ENCODE data around the gene C14orf119.
"Not testable (repeated sequence)": the region's sequence is repeated elsewhere in the genome, so short reads cannot be mapped to it uniquely, and the experiment has no call there.

The C14orf119 gene

DNA sequence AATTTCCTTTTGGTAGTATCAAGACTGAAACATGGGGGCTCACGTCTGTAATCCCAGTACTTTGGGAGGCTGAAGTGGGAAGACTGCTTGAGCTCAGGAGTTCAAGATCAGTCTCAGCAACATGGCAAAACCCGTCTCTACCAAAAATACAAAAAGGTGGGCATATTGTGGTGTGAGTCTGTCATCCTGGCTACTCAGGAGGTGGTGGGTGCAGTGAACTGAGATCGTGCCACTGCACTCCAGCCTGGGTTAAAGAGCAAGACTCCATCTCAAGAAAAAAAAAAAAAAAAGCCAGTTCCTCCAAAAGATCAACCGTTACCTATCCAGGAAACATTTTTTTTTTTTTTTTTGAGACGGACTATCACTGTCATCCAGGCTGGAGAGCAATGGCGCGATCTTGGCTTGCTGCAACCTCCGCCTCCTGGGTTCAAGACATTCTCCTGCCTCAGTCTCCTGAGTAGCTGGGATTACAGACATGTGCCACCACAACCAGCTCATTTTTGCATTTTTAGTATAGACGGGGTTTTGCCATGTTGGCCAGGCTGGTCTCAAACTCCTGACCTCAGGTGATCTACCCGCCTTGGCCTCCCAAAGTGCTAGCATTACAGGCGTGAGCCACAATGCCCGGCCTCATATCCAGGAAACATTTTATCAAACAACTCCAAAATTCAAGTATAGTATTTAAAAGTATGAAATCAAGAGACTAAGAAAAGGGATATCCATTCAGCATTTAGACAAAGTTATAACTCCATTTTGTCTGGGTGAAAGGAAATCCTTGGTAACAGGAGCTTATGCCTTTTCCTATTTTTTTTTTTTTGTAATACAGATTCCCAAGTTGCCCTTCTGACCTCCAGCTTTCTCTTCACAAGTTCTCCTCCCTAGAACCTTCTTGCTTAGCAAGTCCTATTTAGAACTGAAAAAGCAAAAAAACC lies 3.7 kb upstream of the C14orf119 start:
- no peak for DNase-seq

- no peak for DNase-seq
These were observed 2.2 kb upstream of the C14orf119 start for GRCh38 chr14:23093104-23093503.

- DNase-seq = no peak
These were observed 1.8 kb upstream of the C14orf119 start for GRCh38 chr14:23093526-23093925.

DNA sequence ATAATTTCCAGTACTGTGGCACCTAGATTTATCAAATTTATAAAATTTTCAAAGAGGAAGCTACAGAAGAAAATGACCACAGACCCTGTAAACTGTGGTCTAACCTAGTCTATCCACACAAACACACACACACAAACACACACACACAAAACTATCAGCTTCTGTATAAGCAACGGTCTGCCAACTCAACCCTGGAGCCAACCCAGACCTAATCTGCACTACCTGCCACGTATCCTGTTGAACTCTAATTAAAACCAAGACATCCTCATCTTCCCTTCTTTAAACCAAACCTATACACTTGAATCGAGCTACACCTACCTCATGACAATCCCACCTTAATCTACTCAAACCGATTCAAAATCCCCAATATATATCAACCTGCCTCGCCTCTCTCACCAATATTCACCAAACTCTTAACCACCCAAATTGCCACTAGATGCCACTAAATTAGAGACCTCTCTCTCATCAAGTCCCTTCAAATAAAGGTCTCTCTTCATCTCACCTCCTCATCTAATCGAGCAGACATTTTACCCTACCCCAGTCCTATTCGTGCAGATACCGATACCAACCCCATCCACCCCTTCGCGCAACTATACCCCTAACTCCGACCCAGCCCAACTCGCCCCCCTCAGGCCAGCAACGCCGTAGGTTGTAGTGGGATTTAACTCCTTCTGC lies 1.2 kb upstream of the C14orf119 start:
- DNase-seq = no peak

GRCh38 chr14:23094666-23095195 lies 574 bp upstream of the C14orf119 start, which contains the start of gene ACIN1:
Gene ACIN1, minus strand, starts transcription at chr14:23095136. Its CDS starts 24 bp downstream, at chr14:23095112.
- peak; percentile 83 for DNase-seq

DNA sequence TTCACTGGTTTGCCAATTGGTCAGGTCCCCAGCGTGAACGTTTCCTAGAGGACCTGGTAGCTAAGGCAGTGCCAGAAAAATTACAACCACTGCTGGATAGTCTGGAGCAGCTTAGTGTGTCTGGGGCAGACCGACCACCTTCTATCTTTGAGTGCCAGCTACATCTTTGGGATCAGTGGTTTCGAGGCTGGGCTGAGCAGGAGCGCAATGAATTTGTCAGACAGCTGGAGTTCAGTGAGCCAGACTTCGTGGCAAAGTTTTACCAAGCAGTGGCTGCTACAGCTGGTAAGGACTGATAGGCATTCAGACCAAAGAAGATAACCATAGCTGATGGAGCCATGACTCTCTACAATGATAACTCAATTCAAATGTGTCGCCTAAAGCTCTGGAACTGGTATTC lies 2.5 kb downstream of the C14orf119 start:
- DNase-seq = no peak

DNA sequence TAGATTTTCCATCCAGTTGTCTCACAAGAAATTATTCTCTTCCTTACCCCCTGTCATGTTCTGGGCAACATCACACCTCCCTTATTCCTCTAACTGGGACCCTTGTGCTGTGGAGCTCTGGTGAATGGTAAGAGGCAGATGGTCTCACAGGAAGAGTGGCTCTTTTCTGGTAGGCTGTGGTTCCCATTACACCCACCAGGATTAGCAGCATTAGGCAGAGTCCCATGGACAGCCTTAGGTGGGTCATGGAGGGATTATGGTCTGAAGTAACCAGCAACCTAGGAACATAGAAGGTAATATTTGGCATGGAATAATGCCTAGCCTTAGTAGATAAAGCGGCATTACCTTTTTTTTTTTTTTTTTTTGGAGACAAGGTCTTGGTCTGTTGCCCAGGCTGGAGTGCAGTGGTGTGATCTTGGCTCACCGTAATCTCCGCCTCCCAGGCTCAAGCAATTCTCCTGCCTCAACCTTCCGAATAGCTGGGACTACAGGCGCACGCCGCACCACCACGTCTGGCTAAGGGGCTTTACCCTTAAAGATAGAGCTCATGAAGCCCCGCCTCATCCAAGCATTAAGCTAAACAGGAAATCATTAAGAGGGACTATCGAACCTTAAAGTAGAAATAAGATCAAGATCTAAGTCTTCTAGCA lies 4.0 kb downstream of the C14orf119 start:
- no peak for DNase-seq

GRCh38 chr14:23101213-23101970 lies 6.1 kb downstream of the C14orf119 start:
- DNase-seq = no peak

DNA sequence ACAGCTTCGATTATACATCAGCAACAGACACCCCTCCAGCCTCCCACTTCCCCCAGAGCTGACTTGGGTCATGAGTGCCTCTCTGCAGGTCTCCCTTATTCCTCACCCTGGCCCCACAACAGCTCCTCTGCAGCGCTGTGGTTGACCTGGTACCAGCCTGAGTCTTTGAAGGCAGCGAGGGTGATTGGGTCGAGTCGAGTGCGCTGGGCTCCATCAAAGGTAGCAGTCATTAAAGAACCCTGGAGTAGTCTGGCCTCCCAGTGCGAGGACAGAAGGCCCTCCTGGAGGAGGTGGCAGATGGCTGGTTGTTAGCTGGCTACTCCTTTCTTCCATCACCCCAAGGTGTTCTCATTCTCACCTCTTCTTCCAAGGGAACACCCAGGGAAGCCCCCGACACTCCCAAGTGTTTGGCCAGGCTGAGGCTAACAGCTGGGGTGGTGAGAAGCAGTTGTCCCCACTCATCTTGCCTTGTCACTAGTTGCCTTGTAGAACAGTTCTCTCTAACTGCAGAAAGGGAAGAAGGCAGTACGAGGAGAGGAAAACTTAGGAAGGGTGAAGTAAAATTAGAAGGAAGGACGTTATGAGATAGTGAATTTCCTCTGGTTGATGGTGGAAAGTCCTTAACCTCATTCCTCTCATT lies 6.8 kb downstream of the C14orf119 start:
- DNase-seq = no peak

GRCh38 chr14:23102801-23103200 lies 7.5 kb downstream of the C14orf119 start:
- DNase-seq = no peak

GRCh38 chr14:23103581-23103980 lies 8.3 kb downstream of the C14orf119 start:
- no peak for DNase-seq

DNA sequence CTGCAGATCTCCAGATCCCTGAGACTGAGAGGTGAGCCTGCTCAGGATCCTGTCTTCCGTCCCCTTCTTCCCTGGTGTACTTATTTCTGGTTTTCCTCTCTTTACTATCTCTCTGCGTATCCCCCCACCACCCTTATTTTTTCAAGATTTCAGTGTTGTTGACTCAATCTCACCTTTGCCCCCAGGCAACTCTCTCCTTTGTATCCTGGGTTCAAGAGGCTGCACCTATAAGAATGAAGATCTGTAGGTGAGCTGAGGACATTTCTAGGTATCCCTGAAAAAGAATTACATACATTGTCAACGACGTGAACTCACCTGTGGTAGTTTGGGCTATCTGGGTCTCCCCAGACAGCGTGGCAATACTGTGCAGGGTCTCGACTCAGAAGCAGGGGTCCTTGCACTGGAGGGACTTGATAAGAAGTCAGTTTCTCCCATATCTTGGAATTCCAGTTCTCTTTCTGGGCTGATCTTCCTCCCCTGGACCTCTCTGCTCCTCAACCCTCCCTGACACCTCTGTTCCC lies 8.8 kb downstream of the C14orf119 start:
- DNase-seq = no peak

DNA sequence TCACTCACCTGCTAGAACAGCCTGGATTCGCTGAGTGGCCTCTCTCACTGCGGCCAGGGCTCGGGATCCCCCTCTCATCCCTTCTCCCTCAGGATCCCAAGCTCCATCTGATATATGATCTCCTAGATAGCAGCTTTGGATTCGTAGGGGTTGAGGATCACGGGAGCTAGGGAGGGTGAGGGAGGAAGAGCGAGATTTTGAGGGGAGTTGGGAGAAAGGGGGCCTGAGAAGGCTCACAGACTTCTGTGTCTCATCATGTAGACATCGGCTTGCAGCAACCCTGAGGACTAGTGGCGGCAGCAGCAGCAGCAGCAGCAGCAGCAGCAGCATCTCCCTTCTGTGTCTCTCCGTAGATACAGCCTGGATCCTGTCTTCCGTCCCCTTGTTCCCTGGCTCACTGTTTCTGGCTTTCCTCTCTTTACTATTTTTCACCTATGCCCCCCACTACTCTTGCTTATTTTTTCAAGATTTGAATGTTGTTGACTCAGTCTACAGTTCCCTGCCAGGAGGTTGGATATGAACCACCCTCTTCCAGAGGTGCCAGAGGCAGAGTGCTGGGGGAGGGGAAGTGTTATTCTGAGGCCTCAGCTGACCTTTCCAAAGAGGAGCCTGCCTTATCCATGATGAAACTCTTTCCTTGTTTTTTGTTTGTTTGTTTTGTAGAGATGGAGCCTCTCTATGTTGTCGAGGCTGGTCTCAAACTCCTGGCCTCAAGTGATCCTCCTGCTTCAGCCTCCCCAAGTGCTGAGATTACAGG lies 9.5 kb downstream of the C14orf119 start, which contains the start of gene CIROP:
Gene CIROP, minus strand, starts transcription at position 399 of the 757 bp plus-strand sequence. Its CDS starts 69 bp downstream, at position 330.
- DNase-seq = no peak

DNA sequence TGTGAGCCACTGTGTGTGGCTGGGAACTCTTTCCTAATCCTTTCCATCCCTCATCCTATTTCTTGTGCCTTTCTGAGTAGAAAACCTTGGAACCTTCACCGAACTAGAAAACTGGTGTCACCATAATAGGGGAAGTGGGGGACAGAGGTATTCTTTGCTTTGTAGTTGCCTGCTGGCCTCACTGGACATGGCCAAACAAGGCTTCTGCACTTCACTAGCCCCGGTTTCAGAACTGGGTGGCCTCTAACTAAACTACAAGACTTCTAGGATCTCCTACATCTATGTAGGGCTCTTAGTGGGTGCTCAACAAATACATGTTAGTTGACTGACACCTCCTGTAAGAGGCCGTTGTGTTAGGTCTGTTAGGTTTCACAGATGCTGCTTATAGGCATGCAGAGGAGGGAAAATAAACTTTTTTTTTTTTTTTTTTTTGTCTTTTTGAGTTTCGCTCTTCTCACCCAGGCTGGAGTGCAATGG lies 10.1 kb downstream of the C14orf119 start:
- DNase-seq = no peak

GRCh38 chr14:23106747-23107045 lies 11.4 kb downstream of the C14orf119 start:
- DNase-seq = no peak

GRCh38 chr14:23107620-23108019 lies 12.3 kb downstream of the C14orf119 start:
- DNase-seq = not testable (repeated sequence)

DNA sequence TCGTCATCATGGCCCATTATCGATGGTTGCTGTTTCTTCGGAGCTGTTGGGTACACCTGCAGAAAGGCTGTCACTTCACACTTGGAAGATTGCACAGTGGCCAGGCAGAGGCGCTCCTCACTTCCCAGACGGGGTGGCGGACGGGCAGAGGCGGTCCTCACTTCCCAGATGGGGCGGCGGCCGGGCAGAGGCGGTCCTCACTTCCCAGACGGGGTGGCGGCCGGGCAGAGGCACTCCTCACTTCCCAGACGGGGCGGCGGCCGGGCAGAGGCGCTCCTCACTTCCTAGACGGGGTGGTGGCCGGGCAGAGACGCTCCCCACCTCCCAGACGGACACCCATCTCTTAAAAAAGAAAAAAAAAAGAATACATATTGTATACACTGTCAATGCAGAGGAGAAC lies 12.9 kb downstream of the C14orf119 start:
- not testable (repeated sequence) for DNase-seq

GRCh38 chr14:23109769-23110168 lies 14.5 kb downstream of the C14orf119 start:
- DNase-seq = no peak

- DNase-seq = no peak
These were observed 15.5 kb downstream of the C14orf119 start for GRCh38 chr14:23110579-23111365.
